Endometrium (tissue), 2 donors: ENCODE data around the gene EVPL.
"Not testable (repeated sequence)": the region's sequence is repeated elsewhere in the genome, so short reads cannot be mapped to it uniquely, and the experiment has no call there.

Experiments used
- FAIRE-seq: peaks from 2 replicates; lab custom pipeline; 2012; peaks lifted over from hg19 to GRCh38; lab: Jason Lieb, UNC
- donor health status: control.
- donor health status: control.

EVPL gene

GRCh38 chr17:75996665-75997590 is 30.2 kb downstream of the EVPL start:
- FAIRE-seq = no peak

GRCh38 chr17:75995385-75995925 is 31.7 kb downstream of the EVPL start:
- no peak for FAIRE-seq

DNA sequence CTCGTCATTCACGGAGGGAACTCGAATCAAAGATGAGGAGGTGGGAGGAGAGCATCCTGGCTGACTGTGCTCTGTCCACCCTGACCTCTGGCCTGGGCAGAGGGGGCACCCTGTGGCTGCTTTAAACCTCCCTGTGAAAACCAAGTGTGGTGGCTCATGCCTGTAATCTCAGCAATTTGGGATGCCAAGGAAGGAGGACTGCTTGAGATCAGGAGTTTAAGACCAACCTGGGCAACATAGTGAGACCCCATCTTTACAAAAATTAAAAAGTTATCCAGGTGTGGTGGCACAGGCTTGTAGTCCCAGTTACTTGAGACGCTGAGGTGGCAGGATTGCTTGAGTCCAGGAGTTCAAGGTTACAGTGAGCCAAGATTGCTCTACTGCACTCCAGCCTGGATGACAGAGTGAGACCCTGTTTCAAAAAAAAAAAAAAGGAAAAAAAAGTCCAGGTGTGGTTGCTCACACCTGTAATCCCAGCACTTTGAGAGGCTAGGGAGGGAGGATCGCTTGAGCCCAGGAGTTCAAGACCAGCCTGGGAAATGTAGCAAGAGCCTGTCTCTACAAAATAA is 32.2 kb downstream of the EVPL start:
- FAIRE-seq = no peak

- no peak for FAIRE-seq
Observed at GRCh38 chr17:75991396-75991795, 35.7 kb downstream of the EVPL start.

GRCh38 chr17:75987041-75987440 is 40.1 kb downstream of the EVPL start:
- FAIRE-seq = no peak

DNA sequence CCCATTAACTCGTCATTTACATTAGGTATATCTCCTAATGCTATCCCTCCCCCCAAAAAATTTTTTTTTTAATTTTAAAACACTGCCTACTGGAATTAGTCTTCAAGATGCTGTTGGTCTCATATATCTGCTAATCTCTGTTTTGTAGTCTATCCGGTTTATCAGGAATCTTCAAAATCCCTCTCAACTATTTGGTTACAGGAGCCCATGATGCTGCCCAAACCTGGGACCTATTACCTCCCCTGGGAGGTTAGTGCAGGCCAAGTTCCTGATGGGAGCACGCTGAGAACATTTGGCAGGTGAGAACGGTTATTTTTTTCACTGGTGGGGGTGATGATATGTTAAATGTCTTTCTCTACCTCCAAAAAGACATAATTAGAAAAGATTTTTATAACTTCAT is 41.1 kb downstream of the EVPL start:
- FAIRE-seq = no peak

GRCh38 chr17:75983501-75984181 is 43.5 kb downstream of the EVPL start:
- no peak for FAIRE-seq

- FAIRE-seq = no peak
Observed at GRCh38 chr17:75981019-75981615, 46.0 kb downstream of the EVPL start.

DNA sequence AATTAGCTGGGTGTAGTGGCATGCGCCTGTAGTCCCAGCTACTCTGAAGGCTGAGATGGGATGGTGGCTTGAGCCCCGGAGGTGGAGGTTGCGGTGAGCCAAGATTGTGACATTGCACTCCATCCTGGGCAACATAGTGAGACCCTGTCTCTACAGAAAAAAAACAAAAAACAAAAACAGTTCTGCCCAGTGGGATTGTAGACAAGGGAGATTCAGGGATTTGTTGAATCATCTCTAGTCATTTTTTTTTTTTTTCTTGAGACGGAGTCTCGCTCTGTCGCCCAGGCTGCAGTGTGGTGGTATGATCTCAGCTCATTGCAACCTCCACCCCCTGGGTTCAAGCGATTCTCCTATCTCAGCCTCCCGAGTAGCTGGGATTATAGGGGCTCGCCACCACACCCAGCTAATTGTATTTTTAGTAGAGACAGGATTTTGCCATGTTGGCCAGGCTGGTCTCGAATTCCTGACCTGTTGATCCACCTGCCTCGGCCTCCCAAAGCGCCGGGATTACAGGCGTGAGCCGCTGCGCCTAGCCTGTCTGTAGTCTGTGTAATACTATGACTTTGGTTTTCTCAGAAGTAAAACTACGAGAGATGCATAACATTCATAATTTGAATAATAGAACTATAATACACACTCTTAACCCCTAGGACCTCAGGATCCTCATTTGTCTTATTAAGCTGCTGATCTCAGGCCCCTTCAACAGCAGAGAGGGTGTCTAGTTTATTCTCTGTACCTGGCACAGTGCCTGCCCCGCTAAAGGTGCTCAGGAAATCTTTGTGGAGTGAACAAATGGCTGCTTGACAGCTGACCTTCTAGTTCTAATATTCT is 46.7 kb downstream of the EVPL start:
- FAIRE-seq = no peak

DNA sequence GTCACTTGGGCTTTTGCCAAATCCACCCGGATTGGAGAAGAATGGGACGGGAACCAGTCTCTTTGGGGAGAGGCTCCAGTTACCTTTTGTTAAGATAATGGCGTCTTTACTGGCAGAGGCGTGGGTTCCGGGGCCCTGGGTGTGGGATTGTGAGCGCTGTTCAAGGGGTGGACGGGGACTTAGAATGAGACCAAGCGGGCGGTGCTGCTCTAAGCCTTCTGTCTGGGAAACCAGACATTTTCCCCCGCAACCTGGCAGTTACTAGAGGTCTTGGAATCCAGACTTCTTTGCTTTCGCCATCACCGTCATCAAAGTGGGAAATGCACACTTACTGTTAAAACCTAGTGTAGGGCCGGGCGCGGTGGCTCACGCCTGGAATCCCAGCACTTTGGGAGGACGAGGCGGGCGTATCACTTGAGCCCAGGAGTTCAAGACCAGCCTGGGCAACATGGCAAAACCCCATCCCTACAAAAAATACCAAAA is 47.4 kb downstream of the EVPL start:
- no peak for FAIRE-seq

DNA sequence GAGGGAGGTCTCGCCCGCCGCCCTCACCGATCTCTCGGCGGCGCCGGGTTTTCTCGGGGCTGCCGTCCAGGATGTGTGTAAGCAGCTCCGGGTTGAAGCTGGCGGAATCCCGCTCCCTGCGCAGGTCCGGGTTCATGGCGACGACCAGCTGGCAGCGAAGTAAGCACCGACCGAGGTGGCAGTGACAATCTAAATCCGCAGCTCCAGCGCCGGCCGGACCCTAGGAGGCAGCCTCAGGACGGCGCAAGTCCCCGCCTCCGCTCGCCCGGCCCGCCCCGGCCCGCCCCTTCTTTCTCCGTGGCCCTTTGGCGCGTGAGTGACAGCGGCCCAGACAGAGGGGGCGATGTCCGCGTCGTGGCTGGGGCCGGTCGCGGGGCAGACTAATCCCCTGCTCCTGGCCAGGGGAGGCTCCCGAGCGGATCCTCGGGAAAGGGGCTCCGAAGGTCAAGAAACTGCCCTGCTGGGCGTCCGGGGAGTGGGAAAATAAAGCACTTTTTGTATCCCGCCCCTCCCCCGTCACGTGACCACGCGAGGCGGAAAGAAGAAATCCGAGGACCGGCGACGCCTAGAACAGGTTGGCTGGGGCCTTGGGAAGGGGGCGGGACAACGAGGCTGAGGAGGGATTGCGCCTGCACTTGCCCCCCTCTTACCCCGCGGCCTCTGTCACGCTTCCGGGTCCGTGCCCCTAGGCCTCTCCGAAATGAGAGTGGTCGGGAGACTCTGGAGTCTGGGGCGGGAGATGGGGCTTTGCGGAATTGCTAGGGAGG is 48.0 kb downstream of the EVPL start, which contains the start of the genes ACOX1 and TEN1:
Gene ACOX1, minus strand, starts transcription at position 229 of the 767 bp plus-strand sequence. Its CDS starts 93 bp downstream, at position 136.
Gene TEN1, plus strand, starts transcription at position 303 of the 767 bp plus-strand sequence. CDS start 6,953 bp downstream, outside the sequence.
- peak; percentile 80 for FAIRE-seq

DNA sequence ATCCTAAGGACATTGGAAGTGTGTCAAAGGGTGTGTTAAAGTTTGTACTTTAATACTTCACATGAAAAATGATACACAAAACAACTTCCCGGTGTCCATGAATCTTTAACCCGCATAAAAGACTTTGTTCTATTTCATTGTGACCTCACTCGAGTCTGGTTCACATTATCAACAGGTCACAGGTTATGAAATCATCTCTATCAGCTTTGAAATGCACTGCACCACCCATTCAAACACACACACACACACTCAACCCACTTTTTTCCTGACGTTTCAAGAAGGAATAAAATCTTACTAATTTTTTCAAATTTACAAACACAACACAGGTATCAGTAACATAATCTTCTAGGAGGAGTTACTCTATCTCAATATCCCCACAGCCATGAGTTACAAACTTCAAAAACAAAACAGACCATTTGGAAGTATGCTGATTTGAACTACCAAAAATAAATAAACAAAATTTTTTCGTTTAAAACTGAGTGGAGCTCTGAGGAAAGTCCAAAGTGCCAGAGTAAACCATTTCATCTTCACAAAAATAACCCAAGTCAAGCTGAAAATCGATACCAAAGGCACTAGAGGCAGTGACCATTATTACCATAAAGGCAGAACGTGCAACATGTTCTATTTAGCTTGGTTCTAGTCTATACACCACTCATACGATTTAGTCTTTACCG is 50.8 kb downstream of the EVPL start:
- FAIRE-seq = no peak

DNA sequence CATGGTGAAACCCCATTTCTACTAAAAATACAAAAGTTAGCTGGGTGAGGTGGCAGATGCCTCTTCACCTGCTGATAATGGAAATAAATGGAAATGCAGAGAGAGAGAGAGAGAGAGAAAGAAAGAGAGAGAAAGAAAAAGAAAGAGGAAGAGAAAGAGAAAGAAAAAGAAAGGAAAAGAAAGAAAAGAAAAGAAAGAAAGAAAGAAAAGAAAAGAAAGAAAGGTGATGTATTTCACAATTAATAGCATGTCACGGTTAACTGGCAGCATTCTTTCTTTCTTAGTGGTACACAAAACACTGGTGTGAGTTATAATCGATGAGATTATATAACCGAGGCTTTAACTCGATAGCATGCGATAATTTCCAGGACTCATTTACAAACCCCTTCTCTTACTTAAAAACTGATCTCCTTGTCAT is 51.3 kb downstream of the EVPL start:
- FAIRE-seq = no peak

DNA sequence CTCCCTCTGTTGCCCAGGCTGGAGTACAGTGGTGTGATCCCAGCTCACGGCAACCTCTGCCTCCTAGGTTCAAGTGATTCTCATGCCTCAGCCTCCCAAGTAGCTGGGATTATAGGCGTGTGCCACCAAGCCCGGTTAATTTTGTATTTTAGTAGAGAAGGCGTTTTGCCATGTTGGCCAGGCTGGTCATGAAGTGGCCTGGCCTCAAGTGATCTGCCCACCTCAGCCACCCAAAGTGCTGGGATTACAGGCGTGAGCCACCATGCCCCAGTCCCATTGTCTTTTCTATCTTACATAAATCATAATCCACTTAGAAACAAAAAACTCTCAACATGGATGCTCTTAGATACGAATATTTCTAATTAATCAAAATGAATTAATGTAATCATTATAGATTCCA is 51.9 kb downstream of the EVPL start:
- FAIRE-seq = not testable (repeated sequence)

DNA sequence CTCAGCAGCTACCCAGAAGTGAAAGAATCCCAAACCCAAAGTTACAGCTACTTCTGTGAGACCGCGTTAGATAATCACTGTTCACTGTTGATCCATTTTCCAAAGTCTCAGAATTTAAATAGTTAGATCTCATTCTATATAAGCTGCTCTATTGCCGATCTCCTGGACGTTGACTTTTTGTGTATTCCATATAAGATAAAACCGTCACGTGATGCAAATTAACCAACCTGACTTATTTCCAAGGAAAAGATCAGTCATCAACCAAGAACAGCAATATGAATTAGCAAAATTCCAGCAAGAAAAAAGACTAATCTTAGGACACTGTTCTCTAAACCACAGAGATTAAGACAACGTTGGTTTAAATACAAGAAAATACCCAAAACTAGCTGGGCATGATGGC is 56.5 kb downstream of the EVPL start:
- FAIRE-seq = no peak

GRCh38 chr17:75970011-75970523 is 57.0 kb downstream of the EVPL start:
- FAIRE-seq = no peak

- not testable (repeated sequence) for FAIRE-seq
Observed at GRCh38 chr17:75969044-75969443, 58.1 kb downstream of the EVPL start.

DNA sequence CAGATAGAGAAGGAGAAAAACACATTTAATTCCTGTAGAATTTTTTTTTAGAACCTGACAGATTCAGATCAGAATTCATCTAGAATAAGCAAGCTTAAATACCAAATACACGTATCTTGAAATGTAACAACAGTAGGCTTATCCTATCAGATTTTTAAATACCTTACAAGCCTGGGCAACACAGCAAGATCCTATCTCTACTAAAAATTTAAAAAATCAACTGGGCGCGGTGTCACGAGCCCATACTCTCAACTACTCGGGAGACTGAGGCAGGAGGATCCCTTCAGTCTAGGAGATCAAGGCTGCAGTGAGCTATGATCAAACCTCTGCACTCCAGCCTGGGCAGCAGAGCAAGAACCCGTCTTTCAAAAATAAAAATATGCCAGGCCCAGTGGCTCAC is 61.6 kb downstream of the EVPL start:
- no peak for FAIRE-seq

- FAIRE-seq = no peak
Observed at GRCh38 chr17:75959839-75960511, 67.1 kb downstream of the EVPL start.
